ENCODE measurements around the gene MYOZ2.

Gene MYOZ2

GRCh38 chr4:119124352-119124751, 11.3 kb upstream of the MYOZ2 start:
- ChIA-PET CTCF (no interaction called here), POLR2A (ENCODE audit: low non-redundant PET) (no interaction called here)
- H3K27ac ChIP-seq = no peak overlapping the region
- no peak for TF ChIP-seq CTCF (conservative IDR thresholded peaks at IDR 0.05; ENCODE audit: low read depth)
- DNase-seq (ENCODE audit: low spot score) = no peak

GRCh38 chr4:119125931-119126330, 9.7 kb upstream of the MYOZ2 start:
- no peak for DNase-seq (ENCODE audit: low spot score)
- CTCF ChIA-PET = no interaction called here

GRCh38 chr4:119128148-119128547, 7.5 kb upstream of the MYOZ2 start:
- ChIA-PET CTCF (no interaction called here), POLR2A (ENCODE audit: low non-redundant PET) (no interaction called here)
- no peak for TF ChIP-seq CTCF (conservative IDR thresholded peaks at IDR 0.05; ENCODE audit: low read depth)
- H3K27ac ChIP-seq = no peak overlapping the region
- DNase-seq (ENCODE audit: low spot score) = no peak

More at GRCh38 chr4:119125931-119126330, 9.7 kb upstream of the MYOZ2 start:
- TF ChIP-seq CTCF (conservative IDR thresholded peaks at IDR 0.05; ENCODE audit: low read depth) = no peak
- H3K27ac ChIP-seq = no peak overlapping the region
- POLR2A ChIA-PET (ENCODE audit: low non-redundant PET) = interaction anchor here (0.6 kb wide), 1 partner anchor 400 kb away, joined by 5 read pairs; no protein-coding TSS in a partner anchor

GRCh38 chr4:119130365-119131065, 5.1 kb upstream of the MYOZ2 start:
- POLR2A ChIA-PET (ENCODE audit: low non-redundant PET) = no interaction called here
- TF ChIP-seq CTCF (conservative IDR thresholded peaks at IDR 0.05; ENCODE audit: low read depth) = no peak
- no peak overlapping the region for H3K27ac ChIP-seq
- DNase-seq (ENCODE audit: low spot score) = no peak
- CTCF ChIA-PET = no interaction called here

DNA sequence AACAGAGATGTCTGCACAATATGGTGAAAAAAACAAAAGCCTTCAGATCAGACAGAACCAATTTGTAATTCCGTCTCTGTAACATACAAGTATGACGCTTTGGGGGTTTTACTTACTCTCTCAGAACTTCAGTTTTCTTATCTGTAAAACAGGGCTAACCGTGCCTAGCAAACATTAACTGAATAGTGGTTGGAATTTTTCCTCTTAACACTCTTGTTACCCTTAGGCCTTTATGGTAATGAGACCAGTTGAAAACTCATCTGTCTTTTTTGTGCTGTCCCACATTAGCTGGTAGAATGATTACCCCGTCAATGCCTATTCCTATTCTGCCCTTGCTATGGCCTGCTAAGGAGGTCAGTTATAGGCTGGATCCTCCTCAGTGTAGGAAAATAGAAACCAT, 4.5 kb upstream of the MYOZ2 start:
- no peak overlapping the region for H3K27ac ChIP-seq
- CTCF ChIA-PET = no interaction called here
- TF ChIP-seq CTCF (conservative IDR thresholded peaks at IDR 0.05; ENCODE audit: low read depth) = no peak
- POLR2A ChIA-PET (ENCODE audit: low non-redundant PET) = no interaction called here
- no peak for DNase-seq (ENCODE audit: low spot score)

DNA sequence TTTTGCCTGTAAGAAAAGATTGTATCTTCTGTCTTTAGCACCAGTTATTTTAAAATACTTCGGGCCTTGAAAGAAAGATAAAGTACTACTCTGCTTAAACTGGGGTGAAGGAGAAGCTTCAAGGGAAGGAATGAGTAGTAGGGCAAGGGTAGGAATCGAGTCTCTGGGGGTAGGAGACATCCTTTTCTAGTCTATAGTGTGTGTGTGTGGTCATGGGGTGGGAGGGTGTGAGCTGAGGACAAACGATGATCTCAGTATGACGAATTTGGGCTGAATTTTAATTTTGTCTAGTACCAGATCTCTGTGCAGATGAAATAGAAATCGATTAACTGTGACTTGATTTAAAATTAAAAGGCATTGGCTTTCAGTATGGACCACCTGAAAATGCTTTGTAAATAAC, 3.3 kb upstream of the MYOZ2 start:
- no peak overlapping the region for H3K27ac ChIP-seq
- ChIA-PET POLR2A (ENCODE audit: low non-redundant PET) (no interaction called here), CTCF (no interaction called here)
- no peak for DNase-seq (ENCODE audit: low spot score)
- TF ChIP-seq CTCF (conservative IDR thresholded peaks at IDR 0.05; ENCODE audit: low read depth) = no peak
